K562 (cell line): Measurements from ENCODE around the gene LILRA5. TPM values are rescaled to one million over a fixed set of nuclear protein-coding genes. Genes with fewer than 3 reads are reported as not detected.
"Not testable (repeated sequence)": the region's sequence is repeated elsewhere in the genome, so short reads cannot be mapped to it uniquely, and the experiment has no call there.

Experiments
- ATAC-seq: fragments of 200-7000 bp; cut with Tn5 transposase; 3 replicates; pipeline ENCODE4 v1.9.1; 2020; ENCODE audit warnings: moderate library complexity
- BruUV-seq: library from RNA; stranded (reverse); fragments of 400-500 nt; replicated peaks from 2 replicates; lab custom pipeline; 2021; lab: Mats Ljungman, UMichigan
- CTCF ChIA-PET: fragments of 300-600 bp; formaldehyde crosslinking; extraction: SDS; loops from one replicate; lab custom pipeline; 2021; ENCODE audit warnings: low intra/inter-chr PET ratio; lab: Yijun Ruan, JAX
- POLR2A ChIA-PET: fragments of 300-600, 350-650 bp; sonication (Branson Sonifier 250); formaldehyde crosslinking; extraction: SDS; loops from one replicate; lab custom pipeline; 2021; ENCODE audit warnings: antibody characterized with exemption, inconsistent platforms; lab: Yijun Ruan, JAX
- DNase-seq, 4 experiments: peaks; one replicate each; pipeline versions ENCODE4 v3.0.0 to v3.0.0-alpha.2; 2011 to 2018; ENCODE audit warnings: low spot score in 3 of 4, mixed read lengths in 3 of 4; ENCODE audit errors: extremely low read depth in 1 of 4
- FAIRE-seq: peaks from 2 replicates; lab custom pipeline; 2011; peaks lifted over from hg19 to GRCh38; lab: Jason Lieb, UNC
- H2AFZ ChIP-seq: 2 replicates; pipeline ENCODE4 v1.6.0; 2011; ENCODE audit warnings: low read depth, low read length, control low read depth, inconsistent platforms
- H3K27ac ChIP-seq: fragments of 200-600 bp; 3 replicates; pipeline ENCODE4 v1.8.0; 2011; ENCODE audit warnings: low read depth, mild to moderate bottlenecking, control low read depth, inconsistent platforms, low read length, moderate library complexity, mixed read lengths; ENCODE audit errors: extremely low read depth
- H3K27me3 ChIP-seq, 2 experiments: fragments of 300-600 bp in 1 of 2; 2 replicates in 1 of 2; 3 replicates in 1 of 2; pipeline versions ENCODE4 v1.6.0 to v1.8.0; 2011; ENCODE audit warnings: inconsistent platforms in 2 of 2, low read length in 2 of 2, mild to moderate bottlenecking in 1 of 2, mixed read lengths in 1 of 2, moderate library complexity in 1 of 2; ENCODE audit not compliant: control insufficient read depth in 2 of 2, insufficient read depth in 2 of 2
- H3K36me3 ChIP-seq: fragments of 300-600 bp; 3 replicates; pipeline ENCODE4 v1.8.0; 2011; ENCODE audit warnings: mild to moderate bottlenecking, low read length, inconsistent platforms; ENCODE audit not compliant: control insufficient read depth, insufficient read depth
- H3K4me1 ChIP-seq, 2 experiments: fragments of 200-600 bp in 1 of 2; replicated peaks in 1 of 2; 2 replicates in 1 of 2; 3 replicates in 1 of 2; pipeline versions ENCODE4 v1.5.1 to v1.8.0; 2011; ENCODE audit warnings: inconsistent platforms in 2 of 2, low read length in 2 of 2, mild to moderate bottlenecking in 1 of 2, mixed read lengths in 1 of 2, moderate library complexity in 1 of 2; ENCODE audit not compliant: control insufficient read depth in 2 of 2, insufficient read depth in 2 of 2
- H3K4me2 ChIP-seq: 2 replicates; pipeline ENCODE4 v1.6.1; 2011; ENCODE audit warnings: low read length, control low read depth, inconsistent platforms, mixed read lengths; ENCODE audit not compliant: insufficient read depth
- H3K4me3 ChIP-seq: fragments of 200-600 bp; sonication (generic), shearing (Covaris generic); 2 replicates; pipeline ENCODE4 v1.5.1; 2016; ENCODE audit warnings: control low read depth, inconsistent platforms
- H3K79me2 ChIP-seq: fragments of 200-600 bp; 3 replicates; pipeline ENCODE4 v1.8.0; 2011; ENCODE audit warnings: low read length, inconsistent platforms; ENCODE audit not compliant: control insufficient read depth, insufficient read depth
- H3K9ac ChIP-seq, 2 experiments: 2 replicates each; pipeline versions ENCODE4 v1.6.0 to v1.6.1; 2011; ENCODE audit warnings: low read depth in 2 of 2, low read length in 2 of 2, control low read depth in 1 of 2, inconsistent platforms in 1 of 2, mild to moderate bottlenecking in 1 of 2, mixed read lengths in 1 of 2; ENCODE audit not compliant: insufficient read depth in 1 of 2
- H3K9me1 ChIP-seq: one replicate; pipeline ENCODE4 v1.6.0; 2011; ENCODE audit warnings: inconsistent platforms, mild to moderate bottlenecking, low read length, moderate library complexity; ENCODE audit not compliant: control insufficient read depth, insufficient read depth
- H3K9me3 ChIP-seq: replicated peaks from 2 replicates; pipeline ENCODE4 v1.5.1; 2011; ENCODE audit warnings: low read depth, low read length, inconsistent platforms; ENCODE audit not compliant: control insufficient read depth, insufficient read depth
- H4K20me1 ChIP-seq: replicated peaks from 2 replicates; pipeline ENCODE4 v1.6.1; 2011; ENCODE audit warnings: low read length, inconsistent platforms, mixed read lengths; ENCODE audit not compliant: control insufficient read depth, insufficient read depth
- ARID1B ChIP-seq: fragments of 450-650 bp; IDR thresholded peaks from 2 replicates; pipeline ENCODE4 v1.6.1; 2016; ENCODE audit warnings: antibody characterized with exemption, mild to moderate bottlenecking, inconsistent platforms
- BRD9 ChIP-seq: fragments of 450-650 bp; IDR thresholded peaks from 2 replicates; pipeline ENCODE4 v1.6.1; 2018; ENCODE audit warnings: low read depth; ENCODE audit not compliant: partially characterized antibody
- CXXC5 ChIP-seq: fragments of 250-450 bp; sonication (Bioruptor Pico); IDR thresholded peaks from 2 replicates; pipeline ENCODE4 v1.8.0; 2022; ENCODE audit warnings: inconsistent platforms, mild to moderate bottlenecking, moderate library complexity
- DACH1 ChIP-seq: fragments of 450-650 bp; IDR thresholded peaks from 2 replicates; pipeline ENCODE4 v1.6.1; 2018; ENCODE audit not compliant: partially characterized antibody
- DNMT1 ChIP-seq: fragments of 450-650 bp; IDR thresholded peaks from 2 replicates; pipeline ENCODE4 v1.6.1; 2016; ENCODE audit warnings: antibody characterized with exemption, mild to moderate bottlenecking
- HLTF ChIP-seq: fragments of 450-650 bp; IDR thresholded peaks from 2 replicates; pipeline ENCODE4 v1.6.1; 2016
- ILK ChIP-seq: fragments of 450-650 bp; IDR thresholded peaks from 2 replicates; pipeline ENCODE4 v1.6.1; 2016; ENCODE audit warnings: missing genetic modification characterization, low read depth, mild to moderate bottlenecking, missing compliant biosample characterization, moderate library complexity, borderline replicate concordance
- KLF1 ChIP-seq: fragments of 450-650 bp; IDR thresholded peaks from 2 replicates; pipeline ENCODE4 v1.6.1; 2016; ENCODE audit warnings: missing genetic modification characterization, missing compliant biosample characterization
- NBN ChIP-seq: fragments of 450-650 bp; IDR thresholded peaks from 2 replicates; pipeline ENCODE4 v1.6.1; 2016; ENCODE audit warnings: low read depth, mild to moderate bottlenecking
- NR3C1 ChIP-seq: sonication (generic); formaldehyde crosslinking; IDR thresholded peaks from 2 replicates; pipeline ENCODE4 v1.8.1; 2022; ENCODE audit warnings: missing genetic modification reagents
- RBM34 ChIP-seq: fragments of 200-400 bp; formaldehyde crosslinking; IDR thresholded peaks from 2 replicates; pipeline ENCODE4 v1.6.1; 2018; ENCODE audit warnings: low read length, borderline replicate concordance; ENCODE audit not compliant: insufficient read depth
- ZBTB1 ChIP-seq: sonication (generic); formaldehyde crosslinking; IDR thresholded peaks from 2 replicates; pipeline ENCODE4 v1.8.1; 2023; ENCODE audit warnings: missing genetic modification reagents, low read depth, mild to moderate bottlenecking, borderline replicate concordance
- ZC3H11A ChIP-seq: IDR thresholded peaks from 2 replicates; pipeline ENCODE4 v1.6.1; 2012; ENCODE audit warnings: low read depth, low read length, improper control_type of control experiment
- WGBS: fragments of 100-300 bp; shearing (Covaris generic); methylation state at CpG from one replicate; pipeline ENCODE4 v1.1.6; 2016; ENCODE audit warnings: low coverage, mixed read lengths; ENCODE audit not compliant: insufficient coverage; ENCODE audit errors: missing lambda C conversion rate; 5-methylcytosine and 5-hydroxymethylcytosine counted together
- in situ Hi-C: fragments of 300-500 bp; cut with MboI; formaldehyde crosslinking; loops from 4 replicates; pipeline ENCODE4 v1.15.0; 2018; ENCODE audit warnings: inconsistent platforms, mixed read lengths
- intact Hi-C: fragments of 100-400 bp; cut with micrococcal nuclease; formaldehyde crosslinking; loops from 2 replicates; pipeline ENCODE4 v1.14.2; 2022
- polyA plus RNA-seq, 8 experiments: library from polyadenylated mRNA; depleted of rRNA in 4 of 8; stranded (reverse) in 5 of 8; unstranded in 3 of 8; fragments of >200 nt; fragmentation: Nextera tagmentation in 2 of 8; fragmentation: Illumina TruSeq in 1 of 8; extraction: Ambion mirVana in 2 of 8; extraction: Trizol in 1 of 8; gene quantifications; 2 replicates each; pipeline versions ENCODE4 v1.2.1 to v1.2.3, GENCODE V29; 2011 to 2014; ENCODE audit warnings: inconsistent platforms in 1 of 8, missing spikeins in 1 of 8
- total RNA-seq, 7 experiments: library from RNA; depleted of rRNA in 6 of 7; stranded (reverse); fragments of >200 nt in 6 of 7; fragmentation: Illumina TruSeq in 2 of 7; extraction: Trizol in 2 of 7; gene quantifications; 2 replicates each; pipeline versions ENCODE4 v1.2.1 to v1.2.3, GENCODE V29; 2011 to 2021; ENCODE audit warnings: low replicate concordance in 1 of 7

The LILRA5 gene
- total and polyA plus RNA-seq, 9 of the 15 experiments (the other 6 are each of a cell fraction or from before 2014, with no cell fraction given) = not detected

DNA sequence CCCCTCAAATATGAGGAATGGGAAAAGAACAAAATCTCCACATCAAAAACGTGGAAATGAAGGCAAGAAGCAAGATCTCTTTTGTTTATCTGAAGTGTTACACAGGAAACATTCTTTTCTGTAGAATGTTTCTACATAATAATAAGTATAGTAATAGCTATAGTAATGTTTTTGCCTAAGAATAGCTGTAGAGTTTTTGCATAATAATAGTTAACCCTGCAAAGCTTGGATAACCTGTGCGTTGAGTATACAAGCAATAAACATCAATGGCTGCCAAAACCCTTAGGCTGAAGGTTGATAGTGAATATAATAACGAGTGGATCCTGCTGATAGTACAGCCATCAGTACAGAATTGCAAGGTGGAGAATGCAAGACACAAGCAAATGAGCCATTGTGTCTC is 11.1 kb upstream of the LILRA5 start:
- no peaks in the 10 kb centered on the region for H3K9me1 ChIP-seq
- POLR2A ChIA-PET = no interaction called here
- no TSS peak for BruUV-seq

GRCh38 chr19:54322934-54323333 is 10.0 kb upstream of the LILRA5 start:
- H2AFZ ChIP-seq, CTCF ChIA-PET, H3K79me2 ChIP-seq, ATAC-seq, H4K20me1 ChIP-seq, H3K4me1 ChIP-seq, H3K4me2 ChIP-seq, H3K36me3 ChIP-seq, POLR2A ChIA-PET, in situ Hi-C loops, H3K4me3 ChIP-seq, H3K9me1 ChIP-seq, intact Hi-C loops, BruUV-seq, H3K27ac ChIP-seq, DNase-seq, H3K9ac ChIP-seq, H3K9me3 ChIP-seq: not testable (repeated sequence)
- peak; percentile 74 for FAIRE-seq
- whole genome bisulfite sequencing = no CpG with 5 or more reads among the region's 13 CpGs
- H3K27me3 ChIP-seq = peaks cover 13 to 22% of the 10 kb centered on the region in 2 experiments

More for the DNA sequence above, 11.1 kb upstream of the LILRA5 start:
- in situ Hi-C loops (no loop called here), intact Hi-C loops (loop anchor here (2.0 kb wide), 2 partner anchors 31 to 67 kb away; no protein-coding TSS in a partner anchor)
- no peak for FAIRE-seq
- CTCF ChIA-PET = interaction anchor here (0.6 kb wide), 1 partner anchor 532 kb away, joined by 4 read pairs; no protein-coding TSS in a partner anchor
- Histone ChIP-seq H3K4me1 (no peaks in the 10 kb centered on the region), H3K4me3 (no peak overlapping the region), H3K36me3 (no peaks in the 10 kb centered on the region), H3K79me2 (no peaks in the 10 kb centered on the region), H3K27me3 (peaks cover 10 to 15% of the 10 kb centered on the region in 2 experiments), H3K9me3 (no peaks in the 10 kb centered on the region), H3K27ac (no peak overlapping the region), H3K9ac (no peak overlapping the region), H2AFZ (no peak overlapping the region), H4K20me1 (no peaks in the 10 kb centered on the region), H3K4me2 (no peak overlapping the region)
- DNase-seq = peak in 2 of 4 experiments; percentile 36 to 37
- 0% methylated on average over 3 of the region's 3 CpGs for WGBS
- no peak for ATAC-seq
- no peak for TF ChIP-seq NBN
- no peak for TF ChIP-seq RBM34
- no peak for TF ChIP-seq DACH1
- no peak for TF ChIP-seq BRD9
- no peak for TF ChIP-seq KLF1 (tag)
- no peak for TF ChIP-seq NR3C1 (CRISPR knock-in tag)
- TF ChIP-seq HLTF = no peak
- TF ChIP-seq ARID1B = no peak
- no peak for TF ChIP-seq CXXC5 (CRISPR knock-in tag)
- no peak for TF ChIP-seq ILK (tag)
- TF ChIP-seq ZBTB1 (CRISPR knock-in tag) = no peak
- TF ChIP-seq DNMT1 = no peak
- no peak for TF ChIP-seq ZC3H11A
